Measurements from ENCODE around the gene RC3H1.

RC3H1 gene

GRCh38 chr1:173886746-173887611 is 135.2 kb downstream of the RC3H1 start:
- no peaks in the 10 kb centered on the region for H3K27me3 ChIP-seq (ENCODE audit: control insufficient read depth, insufficient read depth, low read length)
- no peaks in the 10 kb centered on the region for H3K9me3 ChIP-seq (ENCODE audit: control insufficient read depth, insufficient read depth, low read length)
- H3K36me3 ChIP-seq (ENCODE audit: control insufficient read depth, insufficient read depth, low read length), result peaks cover 19% of the 10 kb centered on the region
- H3K9ac ChIP-seq (ENCODE audit: low read depth, low read length), result no peak overlapping the region
- H3K4me3 ChIP-seq (ENCODE audit: low read depth, low read length), result no peak overlapping the region
- H3K4me1 ChIP-seq (ENCODE audit: control insufficient read depth, insufficient read depth, low read length), result peaks cover 34% of the 10 kb centered on the region
- no peak overlapping the region for H3K27ac ChIP-seq (ENCODE audit: low read depth, low read length)

- Histone ChIP-seq H3K27me3 (ENCODE audit: control insufficient read depth, insufficient read depth, low read length) (no peaks in the 10 kb centered on the region), H3K36me3 (ENCODE audit: control insufficient read depth, insufficient read depth, low read length) (peaks cover 26% of the 10 kb centered on the region), H3K27ac (ENCODE audit: low read depth, low read length) (no peak overlapping the region), H3K9ac (ENCODE audit: low read depth, low read length) (no peak overlapping the region), H3K4me3 (ENCODE audit: low read depth, low read length) (no peak overlapping the region), H3K9me3 (ENCODE audit: control insufficient read depth, insufficient read depth, low read length) (no peaks in the 10 kb centered on the region), H3K4me1 (ENCODE audit: control insufficient read depth, insufficient read depth, low read length) (peaks cover 24% of the 10 kb centered on the region)
Measured at GRCh38 chr1:173884701-173885100, 137.5 kb downstream of the RC3H1 start.

Measured in HUES48 (cell line).